Spleen (tissue), 11 donors: ENCODE data around the gene IRF2. TPM values are rescaled to one million over a fixed set of nuclear protein-coding genes. Genes with fewer than 3 reads are reported as not detected.

Experiments
- DNase-seq: peaks from one replicate; pipeline ENCODE4 v3.0.0-alpha.2; 2020
- H3K27ac ChIP-seq, 8 donors: fragments of 200-600 bp; sonication (generic) in 7 of 8; 1 replicate in 4 of 8; 2 replicates in 4 of 8; pipeline versions ENCODE4 v1.5.0 to v1.8.0; 2016 to 2021; ENCODE audit warnings: inconsistent platforms in 4 of 8, mild to moderate bottlenecking in 4 of 8, moderate library complexity in 1 of 8
- H3K27me3 ChIP-seq, 7 donors: fragments of 200-600 bp; sonication (generic) in 6 of 7; replicated peaks in 1 of 7; 1 replicate in 4 of 7; 2 replicates in 3 of 7; pipeline versions ENCODE4 v1.5.0 to v1.8.0; 2016 to 2021; ENCODE audit warnings: inconsistent platforms in 3 of 7, mild to moderate bottlenecking in 1 of 7
- H3K36me3 ChIP-seq, 6 donors: fragments of 200-600 bp; sonication (generic) in 5 of 6; 1 replicate in 4 of 6; 2 replicates in 2 of 6; pipeline versions ENCODE4 v1.5.0 to v1.8.0; 2016 to 2021; ENCODE audit warnings: inconsistent platforms in 2 of 6
- H3K4me1 ChIP-seq, 6 donors: fragments of 200-600 bp; sonication (generic) in 5 of 6; 1 replicate in 3 of 6; 2 replicates in 3 of 6; pipeline versions ENCODE4 v1.5.0 to v1.8.0; 2016 to 2021; ENCODE audit warnings: inconsistent platforms in 3 of 6
- H3K4me3 ChIP-seq, 8 donors: fragments of 200-600 bp; sonication (generic) in 7 of 8; 1 replicate in 4 of 8; 2 replicates in 4 of 8; pipeline versions ENCODE4 v1.5.0 to v1.8.0; 2016 to 2021; ENCODE audit warnings: inconsistent platforms in 4 of 8, mild to moderate bottlenecking in 4 of 8, moderate library complexity in 2 of 8
- H3K9me3 ChIP-seq, 8 donors: fragments of 200-600 bp; sonication (generic) in 7 of 8; 1 replicate in 4 of 8; 2 replicates in 4 of 8; pipeline versions ENCODE4 v1.5.0 to v1.8.0; 2016 to 2021; ENCODE audit warnings: inconsistent platforms in 4 of 8
- POLR2A ChIP-seq, 3 donors: fragments of 450-650 bp; IDR thresholded peaks; one replicate each; pipeline ENCODE4 v1.5.1; 2017; ENCODE audit warnings: antibody characterized with exemption in 3 of 3, mild to moderate bottlenecking in 1 of 3
- POLR2AphosphoS5 ChIP-seq, 3 donors: sonication (generic); formaldehyde crosslinking; IDR thresholded peaks; one replicate each; pipeline ENCODE4 v1.5.1; 2017; ENCODE audit warnings: antibody characterized with exemption in 3 of 3
- WGBS, 5 donors: extraction: QIAGEN DNeasy Blood & Tissue Kit in 3 of 5; methylation state at CpG; one replicate each; pipeline versions ENCODE4 v1.1.5 to v1.1.7; 2013 to 2018; 5-methylcytosine and 5-hydroxymethylcytosine counted together
- intact Hi-C: fragments of 100-400 bp; cut with DNase I; formaldehyde crosslinking; loops from one replicate; pipeline ENCODE4 v1.15.0; 2023; ENCODE audit warnings: low total_unique reads
- polyA plus RNA-seq, 3 donors: library from polyadenylated mRNA; stranded (reverse); fragments of 200-250 nt; gene quantifications; one replicate each; pipeline ENCODE4 v1.2.1, GENCODE V29; 2013
- total RNA-seq, 7 donors: library from RNA; depleted of rRNA in 3 of 7; stranded (reverse); fragments of >200 nt in 3 of 7; fragmentation: NEBNext Ultra II Directional in 4 of 7; extraction: Animal tissue kit (Norgen Biotek cat#: 25700) in 4 of 7; gene quantifications; one replicate each; pipeline versions ENCODE4 v1.1.0 to v1.2.1, GENCODE V29; 2016 to 2021
- TF ChIP-seq, protein P1 (sequence below), 11 experiments: fragments of 200-600 bp in 7 of 11; fragments of 450-650 bp in 4 of 11; sonication (generic) in 4 of 11; IDR thresholded peaks in 8 of 11; conservative IDR thresholded peaks in 3 of 11; 1 replicate in 7 of 11; 2 replicates in 4 of 11; pipeline versions ENCODE4 v1.4.0 to v1.8.0; 2016 to 2021; ENCODE audit warnings: antibody characterized with exemption in 11 of 11, inconsistent platforms in 4 of 11, mild to moderate bottlenecking in 1 of 11
- donor health status: healthy with polysubstance abuse.
- donor health status: DM: no; HTN: no; CAD: no; lungs with moderate emphysema.
- donor health status: DM: no; HTN: no; CAD: no.
- donor health status: Bipolar disorder and iron deficiency.
- donor health status: healthy.
- donor health status: DM: no; HTN: no; CAD: no.
- donor health status: DM: yes; HTN: yes; CAD: no.

The IRF2 gene
- total and polyA plus RNA-seq, 10 donors: 27.1 to 101 (median 87.2) TPM

DNA sequence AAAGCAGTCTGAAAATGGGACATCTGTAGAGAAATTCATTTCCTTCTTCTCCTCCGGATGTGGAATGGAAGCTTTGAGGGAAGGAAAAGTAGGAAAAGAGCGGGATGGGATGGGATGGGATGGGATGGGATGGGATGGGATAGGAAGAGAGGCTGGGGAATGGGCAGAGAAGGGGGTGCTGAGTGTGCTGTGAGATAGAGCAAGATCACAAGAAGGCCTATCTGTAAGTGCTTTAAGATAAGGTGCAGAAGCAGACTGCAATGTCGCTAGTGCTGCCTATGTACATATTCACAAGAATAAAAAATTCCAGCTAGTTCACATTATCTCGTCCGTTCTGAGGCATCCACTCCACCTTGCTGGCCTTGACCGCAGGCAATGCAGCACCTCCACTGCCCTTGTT is 86.2 kb downstream of the IRF2 start:
- H3K4me1 ChIP-seq: peaks cover 37 to 92% (median 58%) of the 10 kb centered on the region in 6 donors
- 77 to 90% (median 85%) methylated on average over 6 of the region's 6 CpGs for WGBS, 5 donors
- H3K4me3 ChIP-seq: no peak overlapping the region
- H3K9me3 ChIP-seq: no peaks in the 10 kb centered on the region
- TF ChIP-seq POLR2A (IDR thresholded peaks at IDR 0.05) (no peak), POLR2AphosphoS5 (IDR thresholded peaks at IDR 0.05) (no peak)
- TF ChIP-seq, protein P1, sequence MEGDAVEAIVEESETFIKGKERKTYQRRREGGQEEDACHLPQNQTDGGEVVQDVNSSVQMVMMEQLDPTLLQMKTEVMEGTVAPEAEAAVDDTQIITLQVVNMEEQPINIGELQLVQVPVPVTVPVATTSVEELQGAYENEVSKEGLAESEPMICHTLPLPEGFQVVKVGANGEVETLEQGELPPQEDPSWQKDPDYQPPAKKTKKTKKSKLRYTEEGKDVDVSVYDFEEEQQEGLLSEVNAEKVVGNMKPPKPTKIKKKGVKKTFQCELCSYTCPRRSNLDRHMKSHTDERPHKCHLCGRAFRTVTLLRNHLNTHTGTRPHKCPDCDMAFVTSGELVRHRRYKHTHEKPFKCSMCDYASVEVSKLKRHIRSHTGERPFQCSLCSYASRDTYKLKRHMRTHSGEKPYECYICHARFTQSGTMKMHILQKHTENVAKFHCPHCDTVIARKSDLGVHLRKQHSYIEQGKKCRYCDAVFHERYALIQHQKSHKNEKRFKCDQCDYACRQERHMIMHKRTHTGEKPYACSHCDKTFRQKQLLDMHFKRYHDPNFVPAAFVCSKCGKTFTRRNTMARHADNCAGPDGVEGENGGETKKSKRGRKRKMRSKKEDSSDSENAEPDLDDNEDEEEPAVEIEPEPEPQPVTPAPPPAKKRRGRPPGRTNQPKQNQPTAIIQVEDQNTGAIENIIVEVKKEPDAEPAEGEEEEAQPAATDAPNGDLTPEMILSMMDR (IDR thresholded peaks at IDR 0.05 in 8 of 11, conservative IDR thresholded peaks at IDR 0.05 in 3 of 11): no peak
- H3K36me3 ChIP-seq: peaks cover 3 to 74% (median 59%) of the 10 kb centered on the region in 6 donors
- intact Hi-C loops: loop anchor here (10.0 kb wide), 1 partner anchor 93 kb away; no protein-coding TSS in a partner anchor
- DNase-seq: no peak
- peak overlapping the region in 5 of 8 donors; percentile 5 to 85 (median 81) for H3K27ac ChIP-seq
- H3K27me3 ChIP-seq: no peaks in the 10 kb centered on the region

DNA sequence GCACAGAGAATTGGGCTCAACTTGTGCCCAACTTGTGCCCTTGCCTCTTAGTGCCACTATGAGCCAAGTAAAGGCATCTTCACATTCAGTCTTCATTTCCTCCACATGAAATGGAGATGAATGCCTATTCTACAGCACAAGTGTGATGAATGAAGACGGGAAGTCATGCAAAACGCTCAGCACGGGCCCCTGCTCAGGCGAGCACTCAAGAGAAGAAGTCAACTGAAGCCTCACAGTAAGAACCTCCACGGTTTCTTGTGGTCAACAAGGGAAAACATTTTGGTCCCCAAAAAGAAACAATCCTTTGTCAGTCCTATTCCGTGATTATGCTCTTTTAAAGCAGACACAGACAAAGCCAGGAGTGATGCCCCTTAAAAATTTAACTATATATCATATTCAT is 87.0 kb downstream of the IRF2 start:
- Histone ChIP-seq H3K36me3 (peaks cover 3 to 66% (median 51%) of the 10 kb centered on the region in 6 donors), H3K9me3 (no peaks in the 10 kb centered on the region), H3K27ac (peak overlapping the region in 7 of 8 donors; percentile 14 to 85 (median 81)), H3K27me3 (no peaks in the 10 kb centered on the region), H3K4me1 (peaks cover 44 to 92% (median 60%) of the 10 kb centered on the region in 6 donors), H3K4me3 (no peak overlapping the region)
- 32 to 60% (median 45%) methylated on average over 6 of the region's 6 CpGs for WGBS, 5 donors
- TF ChIP-seq, protein P1 (IDR thresholded peaks at IDR 0.05 in 8 of 11, conservative IDR thresholded peaks at IDR 0.05 in 3 of 11): no peak
- no peak for TF ChIP-seq POLR2A (IDR thresholded peaks at IDR 0.05)
- no peak for TF ChIP-seq POLR2AphosphoS5 (IDR thresholded peaks at IDR 0.05)
- intact Hi-C loops: loop anchor here (10.0 kb wide), 1 partner anchor 93 kb away; no protein-coding TSS in a partner anchor
- DNase-seq: peak; percentile 81

DNA sequence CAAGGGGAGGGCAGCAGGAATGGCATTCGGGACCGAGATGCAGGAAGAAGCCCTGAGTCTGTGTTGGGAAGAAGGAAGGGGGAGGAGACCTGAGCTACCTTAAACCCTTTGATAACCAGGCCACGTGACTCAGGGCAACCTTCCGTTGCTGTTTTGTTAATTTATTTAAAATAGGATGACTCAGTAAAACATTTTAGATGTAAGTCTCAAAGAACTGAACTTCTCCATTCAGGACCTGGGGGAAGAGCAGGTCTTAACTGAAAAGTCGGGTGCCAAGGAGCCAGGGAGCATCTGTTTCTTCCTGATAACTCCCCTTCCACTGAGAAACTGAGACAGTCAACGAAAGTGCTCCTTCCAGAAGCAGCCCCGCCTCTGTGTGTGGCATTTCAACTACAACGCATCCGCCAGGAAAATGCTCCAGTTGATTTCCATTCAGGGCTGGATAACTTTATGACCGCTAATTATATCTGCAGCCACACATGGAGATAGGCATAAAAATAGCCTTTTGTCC is 88.0 kb downstream of the IRF2 start:
- Histone ChIP-seq H3K36me3 (peaks cover 3 to 64% (median 42%) of the 10 kb centered on the region in 6 donors), H3K27me3 (no peaks in the 10 kb centered on the region), H3K9me3 (no peaks in the 10 kb centered on the region), H3K4me3 (no peak overlapping the region), H3K27ac (peak overlapping the region in 7 of 8 donors; percentile 53 to 85 (median 81)), H3K4me1 (peaks cover 47 to 92% (median 68%) of the 10 kb centered on the region in 6 donors)
- no peak for TF ChIP-seq POLR2AphosphoS5 (IDR thresholded peaks at IDR 0.05)
- no peak for TF ChIP-seq POLR2A (IDR thresholded peaks at IDR 0.05)
- TF ChIP-seq, protein P1 (IDR thresholded peaks at IDR 0.05 in 8 of 11, conservative IDR thresholded peaks at IDR 0.05 in 3 of 11): no peak
- intact Hi-C loops: loop anchor here (10.0 kb wide), 1 partner anchor 92 kb away; no protein-coding TSS in a partner anchor
- 47 to 54% (median 49%) methylated on average over 10 of the region's 10 CpGs for WGBS, 5 donors
- DNase-seq: no peak

DNA sequence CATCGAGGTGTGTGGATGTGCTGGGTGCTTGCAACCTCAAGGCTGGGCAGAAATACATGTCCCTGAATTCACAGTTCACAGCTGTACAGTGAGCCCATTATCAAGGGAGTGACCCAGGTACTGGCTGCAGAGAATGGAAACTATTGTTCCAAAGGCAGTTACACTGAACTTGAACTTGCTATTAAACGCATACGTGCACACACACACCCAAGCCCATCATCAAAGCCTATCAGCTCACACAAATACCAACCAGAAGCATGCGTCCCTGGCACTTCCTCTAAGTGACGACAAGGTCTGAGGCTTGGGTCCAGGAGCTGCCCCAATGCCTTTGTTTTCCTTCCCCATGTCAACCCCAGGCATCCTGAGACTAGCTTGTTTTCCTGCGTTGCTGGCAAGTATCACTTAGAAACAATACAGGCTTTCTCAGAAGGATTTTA is 88.6 kb downstream of the IRF2 start:
- WGBS, 5 donors: 26 to 37% (median 30%) methylated on average over 6 of the region's 6 CpGs
- no peak for TF ChIP-seq POLR2A (IDR thresholded peaks at IDR 0.05)
- peak in 2 of 3 donors; percentile 69 to 87 for TF ChIP-seq POLR2AphosphoS5 (IDR thresholded peaks at IDR 0.05)
- TF ChIP-seq, protein P1 (IDR thresholded peaks at IDR 0.05 in 8 of 11, conservative IDR thresholded peaks at IDR 0.05 in 3 of 11): no peak
- Histone ChIP-seq H3K9me3 (no peaks in the 10 kb centered on the region), H3K27ac (peak overlapping the region; percentile 15 to 85 (median 80)), H3K4me3 (no peak overlapping the region), H3K36me3 (peaks cover 3 to 62% (median 36%) of the 10 kb centered on the region in 6 donors), H3K27me3 (no peaks in the 10 kb centered on the region), H3K4me1 (peaks cover 47 to 94% (median 72%) of the 10 kb centered on the region in 6 donors)
- intact Hi-C loops: loop anchor here (10.0 kb wide), 1 partner anchor 91 kb away; no protein-coding TSS in a partner anchor
- no peak for DNase-seq
